Retinal pigment epithelial cell (primary cell): ENCODE data around the gene HOXA11.

Source experiments
- DNase-seq: peaks from one replicate; pipeline ENCODE4 v3.0.0-alpha.2; 2010; ENCODE audit warnings: low read depth
- H3K4me3 ChIP-seq: 2 replicates; pipeline ENCODE4 v1.5.1; 2011; ENCODE audit warnings: mild to moderate bottlenecking, low read length, control low read depth, moderate library complexity
- CTCF ChIP-seq: conservative IDR thresholded peaks from 2 replicates; pipeline ENCODE4 v1.5.1; 2011; ENCODE audit warnings: low read depth, low read length, control low read depth, inconsistent platforms

Gene HOXA11

GRCh38 chr7:27149842-27150567 is 35.0 kb downstream of the HOXA11 start:
- TF ChIP-seq CTCF: no peak
- no peak for DNase-seq
- no peak overlapping the region for H3K4me3 ChIP-seq

- H3K4me3 ChIP-seq: no peak overlapping the region
- DNase-seq: no peak
- no peak for TF ChIP-seq CTCF
These were observed 36.0 kb downstream of the HOXA11 start for GRCh38 chr7:27148756-27149641.

GRCh38 chr7:27148031-27148755 is 36.8 kb downstream of the HOXA11 start:
- DNase-seq: no peak
- H3K4me3 ChIP-seq: no peak overlapping the region
- TF ChIP-seq CTCF: no peak

- no peak within 1 kb of the TSS for H3K4me3 ChIP-seq
- DNase-seq: no peak
- TF ChIP-seq CTCF: no peak
These were observed 37.6 kb downstream of the HOXA11 start, which contains the start of gene HOXA6 for GRCh38 chr7:27147199-27148030. Gene HOXA6, minus strand, starts transcription at chr7:27147774. Its CDS starts 25 bp downstream, at chr7:27147749.

- H3K4me3 ChIP-seq: no peak overlapping the region
- DNase-seq: no peak
- TF ChIP-seq CTCF: no peak
These were observed 38.4 kb downstream of the HOXA11 start for GRCh38 chr7:27146491-27147198.

- TF ChIP-seq CTCF: no peak
- H3K4me3 ChIP-seq: no peak overlapping the region
These were observed 39.1 kb downstream of the HOXA11 start for GRCh38 chr7:27145914-27146412.

More at GRCh38 chr7:27145914-27146412, 39.1 kb downstream of the HOXA11 start:
- DNase-seq: no peak
